ENCODE measurements around the gene ABCB10.

- TF ChIP-seq YY1 (IDR thresholded peaks at IDR 0.05; ENCODE audit: insufficient read depth, insufficient read length): no peak
- no peak for TF ChIP-seq SUZ12 (IDR thresholded peaks at IDR 0.05; ENCODE audit: extremely low read depth, insufficient read depth, insufficient read length)
- TF ChIP-seq ZNF274 (IDR thresholded peaks at IDR 0.05; ENCODE audit: low read depth, low read length): no peak
Measured at GRCh38 chr1:229552732-229553131, 5.8 kb downstream of the ABCB10 start.
